Osteocyte (in vitro differentiated cells): ENCODE measurements around the gene DNMT3B. TPM values are rescaled to one million over a fixed set of nuclear protein-coding genes. Genes with fewer than 3 reads are reported as not detected.
A peak's percentile ranks its signal among the peaks of the same experiment; 100 is the strongest.

Experiments used
- DNase-seq: peaks from one replicate; pipeline ENCODE4 v3.0.0; 2021; ENCODE audit warnings: mixed read lengths; ENCODE audit not compliant: unreplicated experiment; ENCODE audit errors: extremely low spot score
- H3K27ac Mint-ChIP-seq: one replicate; pipeline ENCODE4 v1.8.0; 2021; ENCODE audit warnings: mild to moderate bottlenecking, mixed read lengths; ENCODE audit not compliant: unreplicated experiment
- H3K27me3 Mint-ChIP-seq: one replicate; pipeline ENCODE4 v1.8.0; 2021; ENCODE audit warnings: mixed read lengths; ENCODE audit not compliant: unreplicated experiment
- H3K36me3 Mint-ChIP-seq: one replicate; pipeline ENCODE4 v1.8.0; 2021; ENCODE audit warnings: mixed read lengths; ENCODE audit not compliant: unreplicated experiment
- H3K4me1 Mint-ChIP-seq: one replicate; pipeline ENCODE4 v1.8.0; 2021; ENCODE audit warnings: mixed read lengths; ENCODE audit not compliant: unreplicated experiment
- H3K4me3 Mint-ChIP-seq: one replicate; pipeline ENCODE4 v1.8.0; 2021; ENCODE audit warnings: mild to moderate bottlenecking, moderate library complexity, mixed read lengths; ENCODE audit not compliant: unreplicated experiment
- H3K9me3 Mint-ChIP-seq: one replicate; pipeline ENCODE4 v1.8.0; 2021; ENCODE audit warnings: mixed read lengths; ENCODE audit not compliant: unreplicated experiment
- total RNA-seq: library from RNA; stranded (reverse); gene quantifications from 2 replicates; pipeline ENCODE4 v1.2.1, GENCODE V29; 2021
- TF ChIP-seq, protein P1 (sequence below): fragments of 200-600 bp; sonication (generic); IDR thresholded peaks from 2 replicates; pipeline ENCODE4 v1.5.0; 2021; ENCODE audit warnings: antibody characterized with exemption, mild to moderate bottlenecking, moderate library complexity

The DNMT3B gene
- total RNA-seq, 1 donor from 2014 or later, result 2.9 TPM

- no peak overlapping the region for H3K4me3 Mint-ChIP-seq
Measured at GRCh38 chr20:32737371-32738223, 24.6 kb upstream of the DNMT3B start.

GRCh38 chr20:32741151-32741550, 21.0 kb upstream of the DNMT3B start:
- DNase-seq, result no peak
- H3K4me3 Mint-ChIP-seq, result no peak overlapping the region
- H3K36me3 Mint-ChIP-seq, result no peaks in the 10 kb centered on the region
- H3K4me1 Mint-ChIP-seq, result peaks cover 33% of the 10 kb centered on the region
- TF ChIP-seq, protein P1, sequence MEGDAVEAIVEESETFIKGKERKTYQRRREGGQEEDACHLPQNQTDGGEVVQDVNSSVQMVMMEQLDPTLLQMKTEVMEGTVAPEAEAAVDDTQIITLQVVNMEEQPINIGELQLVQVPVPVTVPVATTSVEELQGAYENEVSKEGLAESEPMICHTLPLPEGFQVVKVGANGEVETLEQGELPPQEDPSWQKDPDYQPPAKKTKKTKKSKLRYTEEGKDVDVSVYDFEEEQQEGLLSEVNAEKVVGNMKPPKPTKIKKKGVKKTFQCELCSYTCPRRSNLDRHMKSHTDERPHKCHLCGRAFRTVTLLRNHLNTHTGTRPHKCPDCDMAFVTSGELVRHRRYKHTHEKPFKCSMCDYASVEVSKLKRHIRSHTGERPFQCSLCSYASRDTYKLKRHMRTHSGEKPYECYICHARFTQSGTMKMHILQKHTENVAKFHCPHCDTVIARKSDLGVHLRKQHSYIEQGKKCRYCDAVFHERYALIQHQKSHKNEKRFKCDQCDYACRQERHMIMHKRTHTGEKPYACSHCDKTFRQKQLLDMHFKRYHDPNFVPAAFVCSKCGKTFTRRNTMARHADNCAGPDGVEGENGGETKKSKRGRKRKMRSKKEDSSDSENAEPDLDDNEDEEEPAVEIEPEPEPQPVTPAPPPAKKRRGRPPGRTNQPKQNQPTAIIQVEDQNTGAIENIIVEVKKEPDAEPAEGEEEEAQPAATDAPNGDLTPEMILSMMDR, result no peak
- H3K9me3 Mint-ChIP-seq, result no peaks in the 10 kb centered on the region
- H3K27ac Mint-ChIP-seq, result no peak overlapping the region
- H3K27me3 Mint-ChIP-seq, result no peaks in the 10 kb centered on the region

More at GRCh38 chr20:32737371-32738223, 24.6 kb upstream of the DNMT3B start:
- DNase-seq, result no peak
- peak overlapping the region; percentile 41 for H3K27ac Mint-ChIP-seq
- peaks cover 14% of the 10 kb centered on the region for H3K4me1 Mint-ChIP-seq
- H3K9me3 Mint-ChIP-seq, result no peaks in the 10 kb centered on the region
- TF ChIP-seq, protein P1, result no peak
- H3K36me3 Mint-ChIP-seq, result no peaks in the 10 kb centered on the region
- no peaks in the 10 kb centered on the region for H3K27me3 Mint-ChIP-seq

GRCh38 chr20:32742322-32743236, 19.6 kb upstream of the DNMT3B start:
- H3K36me3 Mint-ChIP-seq, result no peaks in the 10 kb centered on the region
- H3K4me1 Mint-ChIP-seq, result peaks cover 37% of the 10 kb centered on the region
- no peaks in the 10 kb centered on the region for H3K27me3 Mint-ChIP-seq
- no peak for DNase-seq
- peak overlapping the region; percentile 93 for H3K4me3 Mint-ChIP-seq
- no peaks in the 10 kb centered on the region for H3K9me3 Mint-ChIP-seq
- TF ChIP-seq, protein P1, result no peak
- peak overlapping the region; percentile 93 for H3K27ac Mint-ChIP-seq

DNA sequence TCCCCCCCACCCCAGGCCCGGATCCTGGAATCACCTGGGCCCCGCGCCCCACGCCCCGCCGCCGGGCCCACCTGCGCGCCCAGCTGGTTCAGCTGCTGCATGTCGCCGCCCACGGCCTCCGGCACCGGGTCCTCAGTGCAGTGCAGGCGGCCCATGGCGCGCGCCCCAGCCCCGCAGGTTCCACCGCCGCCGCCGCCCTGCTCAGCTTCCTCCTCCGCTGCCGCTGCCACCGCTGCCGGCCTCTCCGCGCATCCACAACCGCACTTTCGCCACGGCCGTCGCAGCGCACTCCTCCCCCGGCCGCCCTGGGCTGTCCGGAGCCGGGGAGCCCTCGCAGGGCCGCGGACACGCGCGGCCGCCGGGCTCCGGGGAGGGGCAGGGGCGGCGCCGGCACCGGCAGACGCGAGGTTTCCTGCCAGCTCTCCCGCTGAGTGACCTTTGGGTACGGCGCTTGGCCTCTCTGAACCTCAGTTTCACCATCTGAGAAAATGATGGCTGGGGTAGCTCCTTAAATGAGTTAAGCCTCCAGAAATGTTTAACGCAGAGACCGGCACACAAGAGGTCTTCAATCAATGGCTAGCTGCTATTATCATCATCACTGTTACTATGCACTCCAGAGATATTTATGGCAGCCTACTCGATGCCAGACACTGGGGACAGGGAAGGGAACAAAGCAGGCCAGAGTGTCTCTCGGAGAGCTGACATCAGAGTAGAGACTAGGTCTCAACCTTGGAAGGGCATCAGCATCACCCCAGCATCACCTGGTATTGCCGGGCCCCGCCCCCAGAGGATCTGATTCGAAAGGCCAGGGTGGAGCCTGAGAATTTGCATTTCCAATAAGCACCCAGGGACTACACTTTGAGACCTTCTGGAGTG, 18.7 kb upstream of the DNMT3B start, which contains the start of gene COMMD7:
COMMD7 (minus strand) TSS at position 231 of the 876 bp plus-strand sequence; CDS start at position 155, 76 bp downstream.
- H3K36me3 Mint-ChIP-seq, result no peaks in the 10 kb centered on the region
- TF ChIP-seq, protein P1, result no peak
- H3K27me3 Mint-ChIP-seq, result no peaks in the 10 kb centered on the region
- peak; percentile 85 for DNase-seq
- H3K27ac Mint-ChIP-seq, result peak within 1 kb of the TSS; percentile 93
- H3K4me1 Mint-ChIP-seq, result peaks cover 30% of the 10 kb centered on the region
- H3K9me3 Mint-ChIP-seq, result no peaks in the 10 kb centered on the region
- peak within 1 kb of the TSS; percentile 93 for H3K4me3 Mint-ChIP-seq
